ENCODE measurements around the gene PCED1A.
"Not testable (repeated sequence)": the region's sequence is repeated elsewhere in the genome, so short reads cannot be mapped to it uniquely, and the experiment has no call there.

The PCED1A gene

DNA sequence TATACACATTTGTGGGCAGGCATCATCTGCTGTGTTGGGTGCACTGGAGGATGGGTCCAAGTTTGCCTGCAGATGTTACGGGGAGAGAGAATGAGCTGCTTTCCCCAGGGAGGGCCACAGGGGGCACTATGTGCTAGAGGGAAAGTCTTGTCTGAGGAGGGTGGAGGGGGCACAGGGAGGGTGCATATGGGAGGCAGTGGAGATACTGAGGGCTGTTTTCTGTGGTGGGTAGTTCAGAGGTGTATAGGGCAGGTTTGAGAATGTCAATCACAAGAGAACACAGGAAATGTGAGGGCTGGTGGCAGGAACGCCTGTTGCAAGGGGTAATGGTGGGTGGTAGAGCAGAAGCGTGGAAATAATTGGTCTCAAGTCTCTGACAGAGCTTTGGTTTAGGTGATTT is 25.2 kb upstream of the PCED1A start:
- peak in 1 of 14 donors; percentile 12 for DNase-seq

DNA sequence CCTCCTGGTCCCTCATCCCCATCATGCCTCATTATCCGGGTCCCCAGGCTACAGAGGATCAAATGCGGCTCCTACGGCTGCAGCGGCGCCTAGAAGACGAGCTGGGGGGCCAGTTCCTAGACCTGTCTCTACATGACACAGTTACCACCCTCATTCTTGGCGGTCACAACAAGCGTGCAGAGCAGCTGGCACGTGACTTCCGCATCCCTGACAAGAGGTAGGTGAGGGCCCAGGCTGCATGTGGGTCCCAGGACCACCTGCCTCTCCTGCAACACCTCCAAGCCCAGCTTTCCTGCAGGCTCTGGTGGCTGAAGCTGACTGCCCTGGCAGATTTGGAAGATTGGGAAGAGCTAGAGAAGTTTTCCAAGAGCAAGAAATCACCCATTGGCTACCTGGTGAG is 24.6 kb upstream of the PCED1A start:
- no peak for DNase-seq

DNA sequence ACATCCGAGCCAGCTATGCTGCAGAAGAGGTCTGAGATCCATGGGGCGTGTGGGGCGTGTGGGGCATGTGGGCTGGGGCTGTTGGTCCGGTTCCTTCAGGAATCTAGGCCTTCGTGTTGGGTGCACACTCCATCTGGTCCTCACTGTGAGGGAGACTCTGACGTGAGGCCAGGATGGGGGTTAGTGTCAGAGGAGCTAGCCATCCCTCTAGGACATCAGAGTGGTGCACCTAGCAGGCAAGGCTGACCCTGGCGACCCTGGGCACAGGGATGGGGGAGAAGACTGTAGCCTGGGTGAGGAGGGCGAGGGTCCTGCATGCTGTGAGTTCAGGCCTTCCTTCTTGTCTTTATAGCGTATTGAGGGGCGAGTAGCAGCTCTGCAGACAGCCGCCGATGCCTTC is 24.2 kb upstream of the PCED1A start:
- DNase-seq: no peak

DNA sequence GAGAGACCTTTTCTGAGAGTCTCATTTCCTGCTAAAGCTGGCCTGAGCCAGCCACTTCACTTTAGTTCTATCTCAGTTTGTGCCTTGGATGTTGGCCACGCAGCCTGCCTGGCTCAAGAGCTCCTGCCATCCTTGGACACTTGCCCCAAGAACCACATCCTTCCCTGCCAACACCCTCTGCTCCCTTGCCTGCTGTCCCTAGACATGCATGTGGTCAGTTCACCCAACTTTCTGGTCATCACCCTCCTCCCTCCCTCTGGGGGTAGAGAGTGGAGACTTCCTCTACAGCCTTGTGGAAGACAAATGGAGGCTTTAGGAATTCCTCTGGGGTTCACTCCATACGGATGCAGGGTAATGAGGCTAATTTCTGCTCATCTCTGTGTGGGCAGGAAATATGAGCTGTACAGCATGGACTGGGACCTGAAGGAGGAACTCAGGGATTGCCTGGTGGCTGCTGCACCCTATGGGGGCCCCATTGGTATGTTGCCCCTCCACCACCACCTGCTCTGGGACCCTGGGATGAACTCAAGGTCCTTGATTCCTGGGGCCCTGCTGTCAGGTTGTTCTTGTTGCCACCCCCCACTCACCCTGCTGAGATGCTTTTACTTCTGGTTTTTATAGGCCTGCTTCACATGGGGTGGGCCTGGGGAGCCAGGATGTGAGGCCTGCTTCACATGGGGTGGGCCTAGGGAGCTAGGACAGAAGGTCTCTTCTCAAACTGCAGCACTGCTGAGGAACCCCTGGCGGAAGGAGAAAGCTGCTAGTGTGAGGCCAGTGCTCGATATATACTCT is 19.1 kb upstream of the PCED1A start:
- DNase-seq: peak in 9 of 14 donors; percentile 13 to 74 (median 25)

DNA sequence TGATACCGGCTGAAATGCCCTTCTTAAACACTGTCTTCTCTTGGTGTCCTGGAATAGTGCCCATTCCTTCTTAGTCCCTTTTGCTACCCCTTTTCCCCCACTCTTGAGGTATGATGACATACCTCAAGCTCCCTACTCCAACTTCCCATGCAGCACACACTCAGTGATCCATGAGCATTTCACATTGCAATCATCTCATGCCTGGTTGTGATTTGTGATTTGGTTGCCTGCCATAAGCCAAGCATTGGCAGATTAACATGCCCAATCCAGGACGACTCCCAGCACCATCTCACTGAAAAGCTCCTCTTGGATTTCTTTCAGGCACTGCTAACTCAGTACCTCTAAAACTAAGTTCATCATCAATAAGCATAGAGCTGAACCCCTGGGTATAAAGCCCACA is 18.1 kb upstream of the PCED1A start:
- DNase-seq: no peak

DNA sequence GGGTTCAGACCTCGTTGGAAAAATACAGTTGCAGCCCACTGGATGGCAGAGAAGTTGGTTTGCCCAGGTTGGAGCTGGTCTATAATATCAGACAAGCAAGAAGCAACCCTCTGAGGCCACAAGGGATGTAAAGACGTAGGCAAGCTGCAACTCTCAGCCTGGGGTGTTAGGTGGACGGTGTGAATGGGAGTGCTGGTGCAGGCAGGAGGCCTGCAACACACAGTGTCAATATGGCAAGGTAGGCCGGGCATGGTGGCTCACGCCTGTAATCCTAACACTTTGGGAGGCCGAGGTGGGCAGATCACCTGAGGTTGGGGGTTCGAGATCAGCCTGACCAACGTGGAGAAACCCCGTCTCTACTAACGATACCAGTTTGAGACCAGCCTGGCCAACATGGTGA is 10.6 kb upstream of the PCED1A start:
- DNase-seq: no peak

DNA sequence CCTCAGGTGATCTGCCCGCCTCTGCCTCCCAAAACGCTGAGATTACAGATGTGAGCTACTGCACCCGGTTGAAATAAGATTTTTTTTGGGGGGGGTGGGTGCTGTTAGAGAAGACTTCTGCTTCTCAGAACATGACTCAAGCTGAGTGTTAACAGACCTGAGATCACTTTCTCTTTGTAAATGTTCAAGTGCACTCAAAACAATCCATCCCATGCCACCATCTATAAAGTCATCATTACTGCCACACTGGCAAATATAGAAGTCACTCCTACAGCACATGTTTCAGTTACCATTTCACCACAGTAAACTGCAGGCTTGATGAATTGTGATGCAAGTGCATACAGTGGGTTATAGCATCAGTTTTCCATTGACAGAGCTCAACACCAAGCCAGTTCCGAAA is 9.1 kb upstream of the PCED1A start:
- no peak for DNase-seq

DNA sequence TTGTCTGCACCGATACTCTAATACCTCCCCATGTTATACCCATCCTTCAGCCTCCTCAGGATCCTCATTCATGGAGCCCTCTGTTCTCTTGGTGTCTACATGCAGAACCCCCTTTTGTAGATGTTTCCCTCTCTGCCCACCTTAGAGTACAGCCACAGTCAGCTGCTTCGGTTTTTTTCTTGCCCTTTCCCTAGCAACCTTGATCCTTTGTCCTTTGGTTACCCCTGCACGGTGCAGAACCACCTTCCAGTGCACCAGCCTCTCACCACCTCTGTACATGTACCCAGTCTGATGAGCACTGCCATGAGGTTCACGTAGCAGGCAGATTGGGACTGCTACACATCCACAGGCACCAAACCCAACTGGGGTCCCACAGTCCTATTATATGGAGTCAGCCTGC is 7.3 kb upstream of the PCED1A start:
- no peak for DNase-seq

DNA sequence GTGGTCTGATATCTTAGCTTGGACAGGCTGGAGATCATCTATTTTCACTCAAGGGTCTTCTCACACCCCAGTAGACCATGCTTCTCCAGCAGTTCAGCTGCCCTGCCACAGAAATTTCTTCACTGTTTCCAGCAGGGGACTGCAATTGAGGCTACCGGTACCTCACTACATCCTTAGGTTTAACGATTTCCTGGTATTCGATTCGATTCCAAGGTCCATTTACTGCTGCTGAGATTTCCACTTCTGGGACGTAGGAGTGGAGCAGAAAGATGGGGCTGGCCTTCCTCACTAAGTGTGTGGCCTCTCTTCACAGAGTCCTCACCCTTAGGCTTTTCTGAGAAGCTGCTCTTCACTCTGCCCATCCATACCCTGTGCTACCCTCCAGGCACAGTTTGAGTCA is 6.2 kb upstream of the PCED1A start:
- DNase-seq: no peak

DNA sequence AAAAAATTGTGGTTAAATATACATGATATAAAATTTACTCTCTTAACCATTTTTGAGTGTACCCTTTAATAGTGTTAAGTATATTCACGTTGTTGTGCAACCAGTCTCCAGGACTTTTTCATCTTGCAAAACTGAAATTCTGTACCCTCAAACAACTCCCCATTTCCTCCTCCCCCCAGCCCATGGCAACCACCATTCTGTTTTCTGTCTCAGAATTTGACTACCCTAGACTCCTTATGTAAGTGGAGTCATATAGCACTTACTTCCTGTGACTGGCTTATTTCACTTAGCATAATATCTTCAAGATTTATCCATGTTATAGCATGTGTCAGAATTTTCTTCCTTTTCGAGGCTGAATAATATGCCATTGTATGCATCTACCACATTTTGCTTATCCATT is 5.2 kb upstream of the PCED1A start:
- DNase-seq: no peak

DNA sequence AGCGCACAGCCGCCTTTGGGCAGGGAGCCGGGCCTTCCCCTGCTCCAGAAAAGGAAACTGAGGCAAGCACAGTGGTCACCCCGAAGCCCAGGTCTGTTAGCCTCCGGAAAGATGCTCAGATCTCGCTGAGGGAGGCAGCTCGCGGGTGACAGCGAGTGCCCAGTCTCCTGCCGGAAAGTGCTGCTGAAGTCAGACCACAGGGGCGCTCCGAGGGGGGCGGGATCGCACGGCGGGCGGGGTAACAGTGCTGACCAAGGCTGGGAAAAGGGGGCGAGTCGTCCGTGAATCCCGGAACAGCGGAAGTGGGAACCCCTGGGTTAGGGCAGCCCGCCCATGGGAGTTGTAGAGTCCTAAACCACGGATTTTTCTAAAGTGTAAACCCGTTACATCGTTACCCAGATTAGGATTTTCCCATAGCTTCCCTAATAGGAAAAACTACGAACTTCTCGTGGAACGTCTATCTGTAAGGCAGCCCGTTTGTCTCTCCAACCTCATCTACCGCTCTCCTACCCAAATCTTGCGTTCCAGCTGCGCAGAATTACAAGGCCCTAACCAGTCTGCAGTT is 594 bp upstream of the PCED1A start:
- peak in 6 of 14 donors; percentile 35 to 80 (median 67) for DNase-seq

DNA sequence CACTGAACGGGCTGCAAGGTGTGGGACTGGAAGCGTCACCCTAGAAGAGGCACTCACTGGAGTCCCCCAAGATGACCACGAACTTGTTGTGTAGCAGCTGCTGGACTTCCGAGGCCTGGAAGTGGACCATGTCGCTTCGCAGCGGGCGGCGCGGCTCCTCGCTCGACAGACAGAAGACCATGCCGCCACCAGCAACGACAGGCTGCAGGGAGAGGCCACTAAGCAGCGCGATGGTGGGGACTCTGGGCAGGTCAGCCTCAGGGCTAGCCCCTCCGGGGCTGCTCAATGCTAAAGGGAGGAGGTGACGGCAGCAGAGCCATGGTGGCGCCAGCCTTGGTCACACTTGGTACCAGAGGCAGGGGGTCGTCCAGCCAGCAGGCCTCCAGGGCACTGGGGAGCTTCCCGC is 720 bp downstream of the PCED1A start:
- peak in 2 of 14 donors; percentile 42 to 45 for DNase-seq

DNA sequence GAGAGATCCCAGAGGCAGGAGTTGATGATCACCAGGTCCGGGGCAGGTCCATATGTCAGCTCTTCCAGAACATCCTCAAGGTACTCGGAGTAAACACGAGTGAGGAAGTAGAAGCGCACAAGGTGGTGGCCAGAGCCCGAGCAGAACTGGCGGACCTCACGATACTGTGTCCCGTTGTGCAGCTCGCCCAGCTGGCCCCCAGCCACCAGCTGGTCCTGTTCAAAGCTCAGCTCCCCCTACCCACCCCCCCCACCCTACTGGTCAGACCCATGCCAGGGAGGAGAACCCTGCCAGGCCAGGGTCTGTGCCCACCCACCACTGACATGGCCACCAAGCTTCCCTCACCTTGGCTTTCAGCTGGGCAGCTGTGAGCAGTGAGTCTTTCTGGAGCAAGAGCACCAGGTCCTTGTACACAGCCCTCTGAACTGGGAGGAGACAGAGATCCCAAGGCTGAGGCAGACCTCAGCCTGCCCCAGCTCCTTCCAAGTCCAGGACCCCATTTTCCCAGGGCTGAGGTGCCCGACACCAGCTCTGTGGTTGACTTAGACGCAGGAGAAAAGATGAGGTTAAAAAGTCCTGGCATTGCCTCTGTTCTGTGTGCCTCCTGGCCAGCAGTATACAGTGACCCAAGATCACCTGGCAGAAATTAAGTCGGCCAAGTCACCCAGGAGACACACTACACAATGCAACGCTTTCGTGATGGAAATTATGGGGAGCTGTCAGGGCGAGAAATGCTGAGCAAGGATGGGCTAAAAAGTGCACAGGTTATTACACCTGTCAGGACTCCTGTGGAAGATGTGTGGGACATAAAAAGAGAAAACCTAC is 1.4 kb downstream of the PCED1A start:
- no peak for DNase-seq

DNA sequence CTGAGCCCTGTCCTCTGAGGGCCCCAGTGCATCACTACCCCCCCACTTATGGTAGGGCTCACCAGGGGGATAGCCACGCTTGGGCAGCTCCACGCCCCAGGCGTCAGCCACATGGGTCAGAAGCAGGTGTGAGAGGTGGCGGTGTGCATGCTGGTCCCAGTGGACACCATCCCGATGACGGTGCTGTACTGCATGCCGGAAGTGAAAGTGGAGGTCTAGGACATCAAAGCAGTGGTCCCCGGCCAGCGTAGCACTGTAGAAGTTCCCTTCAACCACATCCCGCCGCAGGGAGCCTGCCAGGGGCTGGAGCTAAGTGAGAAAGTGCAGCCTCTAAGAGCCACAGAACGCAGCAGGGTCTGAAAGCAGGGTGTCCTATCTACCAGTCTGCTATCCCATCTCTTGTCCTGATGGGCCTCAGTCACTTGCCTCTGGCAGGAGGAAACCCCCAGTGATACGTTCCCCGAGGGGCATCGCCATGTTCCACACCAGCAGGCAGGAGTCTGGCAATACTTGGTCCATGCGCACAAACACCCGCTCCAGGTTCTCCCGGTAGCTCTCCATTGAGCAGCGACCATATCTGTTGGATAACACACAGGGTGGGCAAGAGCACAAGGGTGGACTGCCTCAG is 2.2 kb downstream of the PCED1A start:
- DNase-seq: no peak

DNA sequence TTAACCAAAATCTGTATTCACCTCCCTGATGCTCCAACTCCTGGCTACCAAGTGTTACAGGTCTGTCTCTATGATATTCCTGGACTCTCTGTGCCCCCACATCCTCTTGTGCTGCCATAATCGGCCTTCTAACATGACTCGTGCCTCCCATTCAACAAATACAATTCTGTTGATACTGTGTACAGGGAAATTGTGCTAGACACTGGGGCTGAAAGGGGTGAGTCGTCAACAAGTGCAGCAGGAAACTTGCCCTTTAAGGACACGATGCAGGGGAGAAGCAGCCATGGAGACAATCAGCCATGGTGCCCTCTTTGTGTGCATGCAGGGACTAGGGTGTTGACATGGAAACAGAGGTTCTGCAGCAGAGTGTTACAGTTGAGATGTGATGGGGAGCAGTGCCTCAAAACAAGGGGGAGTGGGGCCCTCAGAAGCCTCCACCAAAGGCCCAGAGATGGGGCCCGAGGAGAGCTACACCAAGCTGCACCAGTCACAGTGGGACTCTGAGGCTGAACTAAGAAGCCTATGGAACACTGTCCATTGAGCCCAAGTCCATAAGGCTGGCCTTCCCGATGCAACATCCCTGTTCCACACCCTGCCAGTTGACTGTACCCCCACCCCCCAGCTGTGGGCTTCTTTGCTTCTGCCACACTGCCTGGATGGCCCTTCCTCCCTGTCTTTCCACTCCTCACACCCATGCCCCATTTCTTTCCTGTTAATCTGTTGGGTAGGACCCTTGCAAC is 3.1 kb downstream of the PCED1A start:
- DNase-seq: no peak

DNA sequence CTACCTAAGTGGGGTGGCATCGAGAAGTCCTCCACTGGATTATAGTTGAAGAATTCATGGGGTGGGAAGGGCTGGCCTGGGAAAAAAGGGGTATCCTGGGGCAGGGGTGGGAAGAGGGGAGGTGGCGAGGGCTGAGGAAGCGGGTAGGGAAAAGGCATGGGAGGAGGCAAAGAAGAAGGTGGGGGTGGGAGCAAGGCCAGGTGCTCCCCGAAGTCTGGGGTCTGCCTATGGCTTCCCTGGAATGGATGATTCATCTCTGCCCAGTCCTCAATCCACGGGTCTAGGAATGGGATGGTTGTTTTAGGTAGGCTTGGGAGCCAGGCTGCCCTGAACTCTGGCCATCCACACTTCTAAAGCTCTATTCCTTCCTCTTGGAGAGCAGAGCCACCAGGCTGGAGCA is 4.4 kb downstream of the PCED1A start:
- DNase-seq: no peak

DNA sequence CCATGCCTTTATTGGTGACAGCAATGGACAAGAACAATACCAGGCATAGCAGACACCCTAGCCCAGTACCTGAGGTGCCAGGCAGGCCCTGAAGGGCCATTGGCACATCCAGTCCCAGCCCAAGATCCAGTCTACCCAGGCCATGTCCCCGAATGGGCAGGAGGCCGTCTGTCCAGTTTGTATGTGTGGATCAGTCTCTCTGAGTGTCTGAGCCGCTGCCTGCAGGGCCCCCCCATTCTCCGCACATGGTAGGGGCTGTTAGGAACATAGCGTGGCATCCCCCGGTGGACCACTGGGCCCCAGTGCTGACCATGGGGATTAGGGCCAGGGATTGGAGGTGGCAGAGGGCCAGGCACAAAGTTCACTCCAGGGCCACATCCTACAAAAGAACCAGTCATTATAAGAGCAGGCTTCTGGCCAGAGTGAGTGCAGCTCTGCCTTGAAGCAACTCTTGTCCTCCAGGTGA is 5.1 kb downstream of the PCED1A start:
- DNase-seq: no peak

DNA sequence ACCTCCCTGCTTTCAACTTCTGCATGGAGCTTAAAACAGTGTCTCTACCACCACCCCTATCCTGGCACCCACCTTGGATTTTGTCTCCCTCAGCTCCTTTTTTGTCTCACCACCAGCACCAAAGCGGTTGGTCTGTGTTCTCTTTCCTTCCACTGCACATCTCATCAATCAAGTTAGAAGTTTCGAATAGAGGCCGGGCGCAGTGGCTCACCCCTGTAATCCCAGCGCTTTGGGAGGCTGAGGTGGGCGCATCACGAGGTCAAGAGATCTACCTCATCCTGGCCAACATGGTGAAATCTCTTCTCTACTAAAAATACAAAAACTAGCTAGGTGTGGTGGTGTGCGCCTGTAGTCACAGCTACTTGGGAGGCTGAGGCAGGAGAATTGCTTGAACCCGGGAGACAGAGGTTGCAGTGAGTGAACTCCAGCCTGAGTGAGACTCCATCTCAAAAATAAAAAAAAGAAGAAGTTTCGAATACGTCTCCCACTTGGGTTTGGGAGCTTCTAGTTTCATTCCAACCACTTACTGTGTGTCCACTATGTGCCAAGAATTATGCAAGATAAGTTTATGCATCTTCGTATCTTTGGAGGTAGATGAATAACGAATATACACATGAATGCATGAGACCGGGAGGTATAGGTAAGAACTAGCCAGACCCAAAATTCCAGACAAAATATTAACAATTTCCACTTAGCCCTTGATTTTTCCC is 5.9 kb downstream of the PCED1A start:
- no peak for DNase-seq

DNA sequence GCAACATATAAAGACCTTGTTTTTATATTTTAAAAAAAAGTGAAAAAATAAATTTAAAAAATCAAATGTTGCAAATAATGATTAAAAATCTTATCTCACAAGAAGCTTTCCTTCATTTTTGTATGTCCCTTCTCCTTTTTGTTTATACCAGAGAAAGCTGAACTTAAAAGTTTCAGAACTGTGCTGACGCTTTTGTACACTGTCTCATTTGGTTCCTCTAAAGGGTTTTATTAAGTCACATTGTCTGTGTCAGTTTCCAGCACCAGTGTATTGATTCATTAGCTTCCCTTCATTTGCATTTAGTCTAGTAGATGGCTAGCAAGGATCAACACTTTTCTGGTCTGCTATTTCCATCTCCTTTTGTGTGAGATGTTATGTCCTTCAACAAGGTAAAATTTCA is 6.7 kb downstream of the PCED1A start:
- no peak for DNase-seq

DNA sequence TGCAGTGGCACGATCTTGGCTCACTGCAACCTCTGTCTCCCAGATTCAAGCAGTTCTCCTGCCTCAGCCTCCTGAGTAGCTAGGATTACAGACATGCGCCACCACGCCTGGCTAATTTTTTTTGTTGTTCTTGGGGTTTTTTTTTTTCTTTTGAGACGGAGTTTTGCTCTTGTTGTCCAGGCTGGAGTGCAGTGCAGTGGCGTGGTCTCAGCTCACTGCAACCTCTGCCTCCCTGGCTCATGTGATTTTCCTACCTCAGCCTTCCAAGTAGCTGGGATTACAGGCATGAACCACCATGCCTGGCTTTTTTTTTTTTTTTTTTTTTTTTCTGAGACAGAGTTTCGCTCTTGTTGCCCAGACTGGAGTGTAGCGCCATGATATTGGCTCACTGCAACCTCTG is 9.2 kb downstream of the PCED1A start:
- DNase-seq: not testable (repeated sequence)

DNA sequence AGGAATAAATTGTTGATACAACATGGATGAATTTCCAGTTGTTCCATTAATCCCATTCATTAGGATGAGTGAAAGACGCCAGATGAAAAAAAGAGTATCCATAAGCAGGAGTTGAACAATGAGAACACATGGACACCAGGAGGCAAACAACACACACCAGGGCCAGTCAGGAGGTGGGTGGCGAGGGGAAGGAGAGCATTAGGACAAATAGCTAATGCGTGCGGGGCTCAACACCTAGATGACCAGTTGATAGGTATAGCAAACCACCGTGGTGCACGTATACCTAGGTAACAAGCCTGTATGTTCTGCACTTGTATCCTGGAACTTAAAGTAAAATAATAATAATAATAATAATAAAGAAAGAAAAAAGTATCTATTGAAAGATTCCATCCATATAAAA is 11.1 kb downstream of the PCED1A start:
- no peak for DNase-seq

DNA sequence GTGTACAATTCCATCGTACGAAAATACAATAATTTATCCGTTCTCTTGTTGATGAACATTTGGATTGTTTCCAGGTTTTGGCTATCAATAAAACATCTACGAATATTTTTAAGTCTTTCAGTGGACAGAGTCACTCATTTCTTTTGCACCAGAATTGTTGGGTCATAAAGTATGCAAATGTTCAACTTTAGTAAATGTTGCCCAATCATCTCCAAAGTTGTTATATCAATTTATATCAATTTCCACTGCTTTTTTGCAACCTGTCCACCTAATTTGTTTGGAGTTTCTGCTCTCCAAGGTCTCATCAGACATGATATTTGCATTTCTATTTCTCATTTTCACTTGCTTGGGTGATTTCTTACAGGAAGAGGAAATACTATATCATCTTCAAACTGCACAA is 13.8 kb downstream of the PCED1A start:
- DNase-seq: no peak
